ENCODE measurements around the gene GART.
"Not testable (repeated sequence)": the region's sequence is repeated elsewhere in the genome, so short reads cannot be mapped to it uniquely, and the experiment has no call there.

Gene GART

DNA sequence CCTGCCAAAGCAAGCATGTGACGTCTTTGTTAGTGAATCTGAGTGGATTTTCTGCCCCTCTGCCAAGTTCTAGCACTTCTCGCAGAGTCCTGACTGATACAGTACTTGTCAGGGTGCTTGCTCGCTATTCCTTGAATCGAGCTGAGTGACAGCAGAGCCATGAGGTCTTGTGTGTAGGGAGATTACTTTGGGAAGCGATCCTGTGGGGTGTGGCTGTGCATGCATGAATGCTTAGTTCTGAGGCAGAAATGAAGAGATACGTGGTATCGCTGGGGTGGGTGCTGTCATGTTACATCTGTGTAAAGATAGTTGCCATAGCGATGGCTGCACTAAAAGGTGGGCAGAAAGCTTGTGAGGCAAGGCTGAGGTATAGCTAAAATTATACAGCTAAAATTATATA is 31.1 kb downstream of the GART start:
- peaks cover 16% of the 10 kb centered on the region for H3K4me1 ChIP-seq (ENCODE audit: control insufficient read depth, insufficient read depth, low read length)
- H3K27me3 ChIP-seq (replicated peaks; ENCODE audit: control insufficient read depth, insufficient read depth, low read length), result no peaks in the 10 kb centered on the region
- no peak for DNase-seq (ENCODE audit: low read depth)
- H3K36me3 ChIP-seq (ENCODE audit: control insufficient read depth, insufficient read depth, low read length, severe bottlenecking), result peaks cover 75% of the 10 kb centered on the region
- H3K4me3 ChIP-seq (ENCODE audit: low read length), result no peak overlapping the region
- H3K9ac ChIP-seq (ENCODE audit: low read length), result no peak overlapping the region
- H3K9me3 ChIP-seq (ENCODE audit: control insufficient read depth, low read length), result no peaks in the 10 kb centered on the region

DNA sequence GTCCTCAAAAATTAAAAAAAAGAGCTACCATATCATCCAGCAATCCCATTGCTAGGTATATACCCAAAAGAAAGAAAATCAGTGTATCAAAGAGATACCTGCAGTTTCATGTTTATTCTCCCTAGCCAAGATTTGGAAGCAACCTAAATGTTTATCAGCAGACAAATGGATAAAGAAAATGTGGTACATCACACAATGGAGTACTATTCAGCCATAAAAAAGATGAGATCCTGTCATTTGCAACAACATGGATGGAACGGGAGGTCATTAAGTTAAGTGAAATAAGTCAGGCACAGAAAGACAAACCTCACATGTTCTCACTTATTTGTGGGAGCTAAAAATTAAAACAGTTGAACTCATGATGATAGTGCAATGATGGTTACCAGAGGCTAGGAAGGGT is 34.9 kb downstream of the GART start:
- not testable (repeated sequence) for H3K27me3 ChIP-seq (replicated peaks; ENCODE audit: control insufficient read depth, insufficient read depth, low read length); H3K9me3 ChIP-seq (ENCODE audit: control insufficient read depth, low read length); H3K4me3 ChIP-seq (ENCODE audit: low read length); H3K9ac ChIP-seq (ENCODE audit: low read length); DNase-seq (ENCODE audit: low read depth)
- H3K36me3 ChIP-seq (ENCODE audit: control insufficient read depth, insufficient read depth, low read length, severe bottlenecking), result peaks cover 59% of the 10 kb centered on the region
- H3K4me1 ChIP-seq (ENCODE audit: control insufficient read depth, insufficient read depth, low read length), result peaks cover 16% of the 10 kb centered on the region

DNA sequence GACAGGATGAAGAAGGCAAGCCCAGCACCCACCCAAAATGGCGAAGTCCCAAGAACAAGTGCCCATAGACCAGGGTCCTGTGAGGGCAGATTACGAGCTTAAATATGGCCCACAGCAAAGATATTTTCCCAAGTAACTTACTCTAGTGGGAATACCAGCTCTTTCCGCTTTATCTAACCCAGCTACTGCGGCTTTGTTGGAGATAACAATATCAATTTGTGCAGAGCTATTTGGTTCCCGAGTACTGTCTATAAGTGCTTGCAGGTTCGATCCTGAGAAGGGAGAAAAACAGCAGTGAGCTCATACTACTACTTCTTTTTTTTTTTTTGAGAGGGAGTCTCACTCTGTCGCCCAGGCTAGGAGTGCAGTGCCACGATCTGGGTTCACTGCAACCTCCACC is 36.1 kb downstream of the GART start:
- Histone ChIP-seq H3K36me3 (ENCODE audit: control insufficient read depth, insufficient read depth, low read length, severe bottlenecking) (peaks cover 49% of the 10 kb centered on the region), H3K4me1 (ENCODE audit: control insufficient read depth, insufficient read depth, low read length) (peaks cover 16% of the 10 kb centered on the region), H3K27me3 (replicated peaks; ENCODE audit: control insufficient read depth, insufficient read depth, low read length) (no peaks in the 10 kb centered on the region), H3K9me3 (ENCODE audit: control insufficient read depth, low read length) (no peaks in the 10 kb centered on the region), H3K4me3 (ENCODE audit: low read length) (no peak overlapping the region), H3K9ac (ENCODE audit: low read length) (no peak overlapping the region)
- no peak for DNase-seq (ENCODE audit: low read depth)

- Histone ChIP-seq H3K9ac (ENCODE audit: low read length) (no peak overlapping the region), H3K9me3 (ENCODE audit: control insufficient read depth, low read length) (no peaks in the 10 kb centered on the region), H3K4me3 (ENCODE audit: low read length) (no peak overlapping the region), H3K4me1 (ENCODE audit: control insufficient read depth, insufficient read depth, low read length) (peaks cover 7% of the 10 kb centered on the region), H3K36me3 (ENCODE audit: control insufficient read depth, insufficient read depth, low read length, severe bottlenecking) (no peaks in the 10 kb centered on the region), H3K27me3 (replicated peaks; ENCODE audit: control insufficient read depth, insufficient read depth, low read length) (peaks cover 10% of the 10 kb centered on the region)
- no peak for DNase-seq (ENCODE audit: low read depth)
Measured at GRCh38 chr21:33496345-33496744, 45.6 kb downstream of the GART start.

- Histone ChIP-seq H3K36me3 (ENCODE audit: control insufficient read depth, insufficient read depth, low read length, severe bottlenecking) (no peaks in the 10 kb centered on the region), H3K4me1 (ENCODE audit: control insufficient read depth, insufficient read depth, low read length) (peaks cover 11% of the 10 kb centered on the region), H3K27me3 (replicated peaks; ENCODE audit: control insufficient read depth, insufficient read depth, low read length) (peaks cover 10% of the 10 kb centered on the region), H3K4me3 (ENCODE audit: low read length) (no peak overlapping the region), H3K9me3 (ENCODE audit: control insufficient read depth, low read length) (no peaks in the 10 kb centered on the region), H3K9ac (ENCODE audit: low read length) (no peak overlapping the region)
- no peak for DNase-seq (ENCODE audit: low read depth)
Measured at GRCh38 chr21:33495743-33496142, 46.2 kb downstream of the GART start.

DNA sequence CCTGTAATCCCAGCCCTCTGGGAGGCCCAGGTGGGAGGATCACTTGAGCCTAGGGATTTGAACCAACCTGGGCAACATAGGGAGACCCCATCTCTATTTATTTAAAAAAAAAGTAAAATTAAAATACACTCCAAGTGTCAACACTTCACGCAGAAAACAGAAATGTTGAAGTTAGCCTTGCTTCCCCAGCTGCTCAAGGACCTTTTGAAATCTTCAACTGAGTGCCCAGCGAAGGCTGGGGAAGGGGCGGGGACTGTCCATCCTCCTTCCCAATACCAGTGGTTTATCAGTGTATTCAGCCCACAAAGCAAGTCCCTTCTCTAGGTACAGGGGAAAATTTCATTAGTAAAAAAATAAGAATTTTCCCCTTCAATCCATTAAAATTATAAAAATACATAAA is 48.2 kb downstream of the GART start:
- peaks cover 9% of the 10 kb centered on the region for H3K4me1 ChIP-seq (ENCODE audit: control insufficient read depth, insufficient read depth, low read length)
- no peaks in the 10 kb centered on the region for H3K9me3 ChIP-seq (ENCODE audit: control insufficient read depth, low read length)
- H3K9ac ChIP-seq (ENCODE audit: low read length), result no peak overlapping the region
- H3K27me3 ChIP-seq (replicated peaks; ENCODE audit: control insufficient read depth, insufficient read depth, low read length), result peaks cover 10% of the 10 kb centered on the region
- no peak overlapping the region for H3K4me3 ChIP-seq (ENCODE audit: low read length)
- no peak for DNase-seq (ENCODE audit: low read depth)
- H3K36me3 ChIP-seq (ENCODE audit: control insufficient read depth, insufficient read depth, low read length, severe bottlenecking), result no peaks in the 10 kb centered on the region

DNA sequence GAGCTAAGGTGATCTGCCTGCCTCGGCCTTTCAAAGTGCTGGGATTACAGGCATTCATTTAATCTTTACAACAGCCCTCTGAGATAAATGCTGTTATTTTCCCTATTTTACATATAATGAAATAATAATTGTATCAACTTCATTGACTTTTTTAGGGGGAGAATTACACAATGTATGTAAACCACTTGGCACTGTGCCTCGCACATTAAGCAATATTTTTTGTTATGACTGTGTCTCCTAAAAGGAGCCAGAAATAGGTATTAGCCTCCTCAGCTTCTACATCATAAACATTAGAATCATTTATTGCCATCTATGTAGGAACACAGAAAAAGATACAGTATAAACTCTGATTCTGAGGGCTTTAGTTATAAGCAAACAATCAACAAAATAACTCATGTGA is 49.3 kb downstream of the GART start:
- DNase-seq (ENCODE audit: low read depth), result peak; percentile 65
- Histone ChIP-seq H3K4me3 (ENCODE audit: low read length) (no peak overlapping the region), H3K9ac (ENCODE audit: low read length) (no peak overlapping the region), H3K27me3 (replicated peaks; ENCODE audit: control insufficient read depth, insufficient read depth, low read length) (peaks cover 10% of the 10 kb centered on the region), H3K9me3 (ENCODE audit: control insufficient read depth, low read length) (no peaks in the 10 kb centered on the region), H3K36me3 (ENCODE audit: control insufficient read depth, insufficient read depth, low read length, severe bottlenecking) (no peaks in the 10 kb centered on the region), H3K4me1 (ENCODE audit: control insufficient read depth, insufficient read depth, low read length) (peaks cover 9% of the 10 kb centered on the region)

- DNase-seq (ENCODE audit: low read depth), result peak; percentile 98
- H3K27me3 ChIP-seq (replicated peaks; ENCODE audit: control insufficient read depth, insufficient read depth, low read length), result peaks cover 10% of the 10 kb centered on the region
- peaks cover 9% of the 10 kb centered on the region for H3K4me1 ChIP-seq (ENCODE audit: control insufficient read depth, insufficient read depth, low read length)
- no peaks in the 10 kb centered on the region for H3K36me3 ChIP-seq (ENCODE audit: control insufficient read depth, insufficient read depth, low read length, severe bottlenecking)
- H3K9ac ChIP-seq (ENCODE audit: low read length), result peak within 1 kb of the TSS; percentile 86
- peak within 1 kb of the TSS; percentile 91 for H3K4me3 ChIP-seq (ENCODE audit: low read length)
- H3K9me3 ChIP-seq (ENCODE audit: control insufficient read depth, low read length), result no peaks in the 10 kb centered on the region
Measured at GRCh38 chr21:33491373-33492102, 50.4 kb downstream of the GART start, which contains the start of gene DNAJC28. Gene DNAJC28, minus strand, starts transcription at chr21:33491716. Its CDS starts 2,323 bp downstream, at chr21:33489393.

- Histone ChIP-seq H3K9ac (ENCODE audit: low read length) (peak overlapping the region; percentile 86), H3K4me3 (ENCODE audit: low read length) (peak overlapping the region; percentile 91), H3K27me3 (replicated peaks; ENCODE audit: control insufficient read depth, insufficient read depth, low read length) (peaks cover 10% of the 10 kb centered on the region), H3K4me1 (ENCODE audit: control insufficient read depth, insufficient read depth, low read length) (peaks cover 9% of the 10 kb centered on the region), H3K36me3 (ENCODE audit: control insufficient read depth, insufficient read depth, low read length, severe bottlenecking) (no peaks in the 10 kb centered on the region), H3K9me3 (ENCODE audit: control insufficient read depth, low read length) (no peaks in the 10 kb centered on the region)
- DNase-seq (ENCODE audit: low read depth), result no peak
Measured at GRCh38 chr21:33490991-33491372, 50.9 kb downstream of the GART start.

GRCh38 chr21:33488936-33489335 is 53.0 kb downstream of the GART start:
- no peak for DNase-seq (ENCODE audit: low read depth)
- H3K27me3 ChIP-seq (replicated peaks; ENCODE audit: control insufficient read depth, insufficient read depth, low read length), result no peaks in the 10 kb centered on the region

DNA sequence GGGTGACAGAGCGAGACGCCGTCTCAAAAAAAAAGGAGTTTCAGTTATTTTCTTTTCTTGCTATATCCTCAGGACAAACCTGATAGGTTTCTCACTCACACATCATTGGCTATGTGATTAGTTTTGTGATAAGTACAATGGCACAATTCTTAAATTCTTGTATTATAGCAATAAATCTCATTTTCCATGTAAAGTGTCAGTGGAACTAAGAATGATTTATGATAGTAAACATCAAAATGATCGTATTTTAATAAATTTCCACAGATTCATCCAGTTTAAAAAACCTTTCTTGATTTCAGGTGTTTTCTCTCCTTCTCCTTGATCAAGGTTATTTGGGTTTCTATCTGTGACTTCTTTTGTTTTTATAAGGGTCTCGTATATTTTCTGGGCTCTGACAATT is 53.9 kb downstream of the GART start:
- Histone ChIP-seq H3K4me3 (ENCODE audit: low read length) (no peak overlapping the region), H3K9me3 (ENCODE audit: control insufficient read depth, low read length) (no peaks in the 10 kb centered on the region), H3K4me1 (ENCODE audit: control insufficient read depth, insufficient read depth, low read length) (peaks cover 9% of the 10 kb centered on the region), H3K9ac (ENCODE audit: low read length) (no peak overlapping the region), H3K27me3 (replicated peaks; ENCODE audit: control insufficient read depth, insufficient read depth, low read length) (no peaks in the 10 kb centered on the region), H3K36me3 (ENCODE audit: control insufficient read depth, insufficient read depth, low read length, severe bottlenecking) (no peaks in the 10 kb centered on the region)
- no peak for DNase-seq (ENCODE audit: low read depth)

More at GRCh38 chr21:33488936-33489335, 53.0 kb downstream of the GART start:
- peaks cover 9% of the 10 kb centered on the region for H3K4me1 ChIP-seq (ENCODE audit: control insufficient read depth, insufficient read depth, low read length)
- H3K9me3 ChIP-seq (ENCODE audit: control insufficient read depth, low read length), result no peaks in the 10 kb centered on the region
- no peaks in the 10 kb centered on the region for H3K36me3 ChIP-seq (ENCODE audit: control insufficient read depth, insufficient read depth, low read length, severe bottlenecking)
- H3K9ac ChIP-seq (ENCODE audit: low read length), result no peak overlapping the region
- no peak overlapping the region for H3K4me3 ChIP-seq (ENCODE audit: low read length)
